Ascending aorta (tissue), 2 donors: ENCODE results near the gene MYO9B. TPM values are rescaled to one million over a fixed set of nuclear protein-coding genes. Genes with fewer than 3 reads are reported as not detected.
"Not testable (repeated sequence)": the region's sequence is repeated elsewhere in the genome, so short reads cannot be mapped to it uniquely, and the experiment has no call there.

ENCODE experiments used
- DNase-seq, 2 donors: peaks; one replicate each; pipeline ENCODE4 v3.0.0-alpha.2; 2019; ENCODE audit warnings: low spot score in 2 of 2
- H3K27ac ChIP-seq, 2 donors: fragments of 200-600 bp; sonication (generic); one replicate each; pipeline ENCODE4 v1.5.1; 2016 to 2017; ENCODE audit warnings: mild to moderate bottlenecking in 1 of 2
- H3K27me3 ChIP-seq: fragments of 200-600 bp; sonication (generic); one replicate; pipeline ENCODE4 v1.5.1; 2017
- H3K36me3 ChIP-seq, 2 donors: fragments of 200-600 bp; sonication (generic); one replicate each; pipeline ENCODE4 v1.5.1; 2016
- H3K4me1 ChIP-seq, 2 donors: fragments of 200-600 bp; sonication (generic); one replicate each; pipeline ENCODE4 v1.5.1; 2016 to 2017; ENCODE audit warnings: mild to moderate bottlenecking in 1 of 2
- H3K4me3 ChIP-seq, 2 donors: fragments of 200-600 bp; sonication (generic); one replicate each; pipeline ENCODE4 v1.5.1; 2016 to 2017; ENCODE audit warnings: mild to moderate bottlenecking in 1 of 2
- H3K9me3 ChIP-seq, 2 donors: fragments of 200-600 bp; sonication (generic); one replicate each; pipeline ENCODE4 v1.5.1; 2016
- intact Hi-C: fragments of 100-400 bp; cut with DNase I; formaldehyde crosslinking; loops from one replicate; pipeline ENCODE4 v1.15.1; 2023
- total RNA-seq: library from RNA; depleted of rRNA; stranded (reverse); fragments of >200 nt; gene quantifications from one replicate; pipeline ENCODE4 v1.1.0, GENCODE V29; 2016
- TF ChIP-seq, protein P1 (sequence below), 3 experiments: fragments of 200-600 bp in 2 of 3; fragments of 450-650 bp in 1 of 3; sonication (generic) in 2 of 3; IDR thresholded peaks; one replicate each; pipeline ENCODE4 v1.5.1; 2016 to 2019; ENCODE audit warnings: antibody characterized with exemption in 3 of 3, mild to moderate bottlenecking in 1 of 3, moderate library complexity in 1 of 3

The MYO9B gene
- total RNA-seq, 1 donor from 2014 or later = 182 TPM

DNA sequence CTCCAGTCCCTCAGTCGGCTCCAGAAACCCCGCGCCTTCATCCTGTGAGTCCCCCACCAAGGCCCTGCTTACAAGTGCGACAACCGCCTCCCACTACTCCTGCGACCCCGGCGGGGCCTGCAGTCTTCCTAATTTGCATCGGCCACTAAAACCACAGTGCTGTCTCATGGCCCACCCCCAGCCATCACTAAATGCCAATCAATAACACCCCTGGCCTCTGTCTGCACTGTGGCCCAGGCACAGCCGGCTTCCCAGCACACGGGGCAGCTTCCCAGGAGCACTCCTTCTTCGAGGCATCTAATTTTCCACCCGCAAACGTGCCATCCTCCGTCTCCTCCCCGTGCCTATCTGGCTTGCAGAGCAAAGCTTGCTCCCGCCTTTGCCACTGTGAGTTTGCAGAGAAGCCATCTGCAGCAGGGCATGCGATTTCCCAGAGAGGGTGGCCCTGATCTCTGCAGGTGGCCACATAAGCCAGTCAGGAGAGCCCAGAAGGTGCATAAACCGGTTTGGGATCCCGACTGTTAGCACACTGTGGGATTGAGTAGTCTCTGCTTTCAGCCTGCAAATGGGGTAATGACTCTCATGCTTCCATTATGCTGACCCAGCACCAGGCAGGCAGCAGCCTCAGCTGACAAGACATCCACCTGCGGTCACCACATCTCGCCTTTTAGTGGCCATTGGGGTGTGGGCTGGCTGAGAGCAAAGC lies 105.6 kb downstream of the MYO9B start:
- Histone ChIP-seq H3K9me3 (no peaks in the 10 kb centered on the region), H3K4me3 (no peak overlapping the region), H3K4me1 (no peaks in the 10 kb centered on the region), H3K27me3 (no peaks in the 10 kb centered on the region), H3K36me3 (peaks cover 77 to 79% of the 10 kb centered on the region in 2 donors), H3K27ac (no peak overlapping the region)
- TF ChIP-seq, protein P1, sequence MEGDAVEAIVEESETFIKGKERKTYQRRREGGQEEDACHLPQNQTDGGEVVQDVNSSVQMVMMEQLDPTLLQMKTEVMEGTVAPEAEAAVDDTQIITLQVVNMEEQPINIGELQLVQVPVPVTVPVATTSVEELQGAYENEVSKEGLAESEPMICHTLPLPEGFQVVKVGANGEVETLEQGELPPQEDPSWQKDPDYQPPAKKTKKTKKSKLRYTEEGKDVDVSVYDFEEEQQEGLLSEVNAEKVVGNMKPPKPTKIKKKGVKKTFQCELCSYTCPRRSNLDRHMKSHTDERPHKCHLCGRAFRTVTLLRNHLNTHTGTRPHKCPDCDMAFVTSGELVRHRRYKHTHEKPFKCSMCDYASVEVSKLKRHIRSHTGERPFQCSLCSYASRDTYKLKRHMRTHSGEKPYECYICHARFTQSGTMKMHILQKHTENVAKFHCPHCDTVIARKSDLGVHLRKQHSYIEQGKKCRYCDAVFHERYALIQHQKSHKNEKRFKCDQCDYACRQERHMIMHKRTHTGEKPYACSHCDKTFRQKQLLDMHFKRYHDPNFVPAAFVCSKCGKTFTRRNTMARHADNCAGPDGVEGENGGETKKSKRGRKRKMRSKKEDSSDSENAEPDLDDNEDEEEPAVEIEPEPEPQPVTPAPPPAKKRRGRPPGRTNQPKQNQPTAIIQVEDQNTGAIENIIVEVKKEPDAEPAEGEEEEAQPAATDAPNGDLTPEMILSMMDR (IDR thresholded peaks at IDR 0.05) = no peak
- DNase-seq = no peak
- intact Hi-C loops = no loop called here

DNA sequence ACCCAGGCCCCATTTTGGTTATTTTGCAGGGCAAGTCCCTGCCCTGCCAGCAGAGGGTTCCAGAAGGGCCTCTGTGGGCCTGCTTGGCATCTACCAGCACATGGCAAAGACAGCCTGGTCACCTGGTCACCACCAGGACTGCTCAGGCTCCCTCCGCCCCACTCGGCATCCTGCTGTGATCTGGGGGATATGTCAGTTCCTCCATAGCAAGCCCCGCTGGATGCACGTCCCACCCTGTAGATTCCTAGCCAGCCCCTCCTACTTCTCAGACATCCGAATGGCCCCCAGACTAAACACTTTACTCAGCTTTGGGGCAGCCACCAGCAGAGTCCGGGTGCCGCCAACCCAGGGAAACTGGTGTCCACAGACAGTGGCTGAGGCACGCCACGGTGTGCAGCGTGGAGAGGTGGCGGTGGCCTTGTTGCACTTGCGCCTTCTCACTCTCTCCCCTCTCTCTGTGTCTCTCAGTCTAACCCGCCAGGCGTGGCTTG lies 107.7 kb downstream of the MYO9B start:
- H3K9me3 ChIP-seq = no peaks in the 10 kb centered on the region
- H3K27me3 ChIP-seq = no peaks in the 10 kb centered on the region
- DNase-seq = no peak
- peaks cover 79% of the 10 kb centered on the region in 2 donors for H3K36me3 ChIP-seq
- intact Hi-C loops = no loop called here
- no peaks in the 10 kb centered on the region for H3K4me1 ChIP-seq
- TF ChIP-seq, protein P1 (IDR thresholded peaks at IDR 0.05) = no peak
- H3K27ac ChIP-seq = no peak overlapping the region
- H3K4me3 ChIP-seq = no peak overlapping the region

DNA sequence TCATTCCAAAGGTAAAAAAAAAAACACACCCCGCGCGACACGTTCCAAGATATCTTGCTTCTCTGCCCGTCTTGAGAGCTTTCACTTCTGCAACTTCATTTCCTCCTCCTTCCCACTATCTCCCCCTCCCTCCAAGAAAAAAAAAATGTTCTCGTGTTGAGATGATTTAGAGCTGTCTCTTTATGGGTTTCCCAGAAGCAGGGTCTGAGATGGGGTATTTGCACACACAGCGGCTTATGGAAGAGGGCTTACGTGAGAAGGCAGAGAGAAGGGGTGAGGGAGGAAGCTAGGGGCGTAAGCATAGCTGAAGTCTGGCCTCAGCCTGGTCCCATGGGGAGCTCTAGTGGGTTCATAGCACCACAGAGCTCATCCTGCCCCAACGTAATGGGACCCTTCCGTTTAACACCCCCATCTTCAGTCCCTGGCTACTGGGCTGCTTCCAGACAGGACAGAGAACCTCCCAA lies 108.3 kb downstream of the MYO9B start:
- no peaks in the 10 kb centered on the region for H3K27me3 ChIP-seq
- H3K4me1 ChIP-seq = no peaks in the 10 kb centered on the region
- H3K9me3 ChIP-seq = no peaks in the 10 kb centered on the region
- no peak for DNase-seq
- H3K27ac ChIP-seq = no peak overlapping the region
- intact Hi-C loops = no loop called here
- H3K4me3 ChIP-seq = no peak overlapping the region
- H3K36me3 ChIP-seq = peaks cover 79 to 80% of the 10 kb centered on the region in 2 donors
- TF ChIP-seq, protein P1 (IDR thresholded peaks at IDR 0.05) = no peak

- H3K27me3 ChIP-seq = no peaks in the 10 kb centered on the region
- no peak for DNase-seq
- no peak overlapping the region for H3K4me3 ChIP-seq
- peaks cover 84 to 85% of the 10 kb centered on the region in 2 donors for H3K36me3 ChIP-seq
- H3K4me1 ChIP-seq = no peaks in the 10 kb centered on the region
- H3K27ac ChIP-seq = no peak overlapping the region
- intact Hi-C loops = no loop called here
- TF ChIP-seq, protein P1 (IDR thresholded peaks at IDR 0.05) = no peak
- H3K9me3 ChIP-seq = no peaks in the 10 kb centered on the region
Measured at GRCh38 chr19:17184371-17184841, 108.8 kb downstream of the MYO9B start.

DNA sequence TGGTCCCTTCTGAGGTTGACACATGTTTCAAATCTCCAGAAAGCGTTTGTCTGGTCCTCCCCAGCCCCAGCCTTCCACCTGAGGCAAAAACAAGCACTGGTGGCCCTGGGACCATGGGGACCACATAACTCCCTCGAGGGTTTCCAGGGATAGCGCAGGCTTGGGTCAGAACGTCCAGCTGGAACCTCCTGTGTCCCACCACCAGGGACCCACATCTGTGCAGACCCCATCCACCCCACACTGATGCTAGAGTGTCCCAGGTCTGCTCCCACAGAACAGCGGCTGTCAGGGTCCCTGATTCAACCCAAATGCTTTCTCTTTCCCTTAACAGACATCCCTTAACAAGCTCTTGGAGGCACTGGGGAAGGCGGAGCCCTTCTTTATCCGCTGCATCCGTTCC lies 110.0 kb downstream of the MYO9B start:
- Histone ChIP-seq H3K9me3 (no peaks in the 10 kb centered on the region), H3K36me3 (peaks cover 88 to 92% of the 10 kb centered on the region in 2 donors), H3K27me3 (no peaks in the 10 kb centered on the region), H3K4me3 (no peak overlapping the region), H3K27ac (no peak overlapping the region), H3K4me1 (no peaks in the 10 kb centered on the region)
- no peak for DNase-seq
- TF ChIP-seq, protein P1 (IDR thresholded peaks at IDR 0.05) = no peak
- intact Hi-C loops = no loop called here

- peaks cover 96% of the 10 kb centered on the region in 2 donors for H3K36me3 ChIP-seq
- H3K27me3 ChIP-seq, H3K4me3 ChIP-seq, intact Hi-C loops, H3K4me1 ChIP-seq, H3K9me3 ChIP-seq, H3K27ac ChIP-seq, DNase-seq: not testable (repeated sequence)
Measured at GRCh38 chr19:17191736-17192135, 116.2 kb downstream of the MYO9B start.
